Mesothelial cell of epicardium (in vitro differentiated cells): ENCODE measurements around the gene SORCS3. TPM values are rescaled to one million over a fixed set of nuclear protein-coding genes. Genes with fewer than 3 reads are reported as not detected.

Experiments
- DNase-seq, 2 experiments: peaks; one replicate each; pipeline ENCODE4 v3.0.0; 2021; ENCODE audit warnings: low spot score in 2 of 2; ENCODE audit not compliant: unreplicated experiment in 2 of 2
- H3K27ac Mint-ChIP-seq: 2 replicates; pipeline ENCODE4 v1.8.0; 2021; ENCODE audit warnings: mixed read lengths
- H3K27me3 Mint-ChIP-seq: 2 replicates; pipeline ENCODE4 v1.8.0; 2021; ENCODE audit warnings: low read depth, mixed read lengths
- H3K36me3 Mint-ChIP-seq: 2 replicates; pipeline ENCODE4 v1.8.0; 2021; ENCODE audit warnings: mixed read lengths
- H3K4me1 Mint-ChIP-seq: 2 replicates; pipeline ENCODE4 v1.8.0; 2021; ENCODE audit warnings: mixed read lengths
- H3K4me3 Mint-ChIP-seq: 2 replicates; pipeline ENCODE4 v1.8.0; 2021; ENCODE audit warnings: mild to moderate bottlenecking, moderate library complexity, mixed read lengths
- H3K9me3 Mint-ChIP-seq: 2 replicates; pipeline ENCODE4 v1.8.0; 2021; ENCODE audit warnings: mixed read lengths
- CTCF ChIP-seq: fragments of 200-600 bp; sonication (generic); IDR thresholded peaks from one replicate; pipeline ENCODE4 v1.5.0; 2021; ENCODE audit warnings: antibody characterized with exemption; ENCODE audit not compliant: unreplicated experiment
- total RNA-seq: library from RNA; stranded (reverse); gene quantifications from 3 replicates; pipeline ENCODE4 v1.2.1, GENCODE V29; 2021

Gene SORCS3
- total RNA-seq, 1 donor from 2014 or later, result 0.04 TPM

DNA sequence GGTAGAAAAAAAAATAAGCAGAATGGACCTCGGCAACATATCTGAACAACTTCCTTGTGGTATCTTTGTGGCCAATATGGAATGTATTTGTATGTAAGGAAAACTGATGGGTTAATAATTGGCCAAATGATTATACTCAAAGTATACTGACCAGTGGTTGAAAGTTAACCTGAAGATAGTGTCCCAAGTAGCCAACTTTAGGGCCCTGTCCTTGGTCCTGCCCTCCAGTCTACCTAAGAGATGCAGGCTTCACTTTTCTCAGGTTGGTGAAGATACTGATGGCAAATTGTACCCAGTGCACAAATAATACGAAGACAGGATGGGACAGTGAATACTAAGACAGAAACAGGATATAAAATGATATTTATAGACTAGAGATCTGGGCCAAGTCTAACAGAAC is 109.2 kb downstream of the SORCS3 start:
- no peak for TF ChIP-seq CTCF
- no peak for DNase-seq
- no peak overlapping the region for H3K4me3 Mint-ChIP-seq
- no peaks in the 10 kb centered on the region for H3K36me3 Mint-ChIP-seq
- H3K27ac Mint-ChIP-seq, result no peak overlapping the region
- no peaks in the 10 kb centered on the region for H3K4me1 Mint-ChIP-seq
- H3K27me3 Mint-ChIP-seq, result peaks cover 78% of the 10 kb centered on the region
- peaks cover 3% of the 10 kb centered on the region for H3K9me3 Mint-ChIP-seq

GRCh38 chr10:104762793-104763192 is 121.7 kb downstream of the SORCS3 start:
- H3K27me3 Mint-ChIP-seq, result peaks cover 65% of the 10 kb centered on the region
- peaks cover 8% of the 10 kb centered on the region for H3K4me1 Mint-ChIP-seq
- no peak for DNase-seq
- H3K36me3 Mint-ChIP-seq, result no peaks in the 10 kb centered on the region
- no peaks in the 10 kb centered on the region for H3K9me3 Mint-ChIP-seq
- no peak overlapping the region for H3K27ac Mint-ChIP-seq
- no peak for TF ChIP-seq CTCF
- no peak overlapping the region for H3K4me3 Mint-ChIP-seq

DNA sequence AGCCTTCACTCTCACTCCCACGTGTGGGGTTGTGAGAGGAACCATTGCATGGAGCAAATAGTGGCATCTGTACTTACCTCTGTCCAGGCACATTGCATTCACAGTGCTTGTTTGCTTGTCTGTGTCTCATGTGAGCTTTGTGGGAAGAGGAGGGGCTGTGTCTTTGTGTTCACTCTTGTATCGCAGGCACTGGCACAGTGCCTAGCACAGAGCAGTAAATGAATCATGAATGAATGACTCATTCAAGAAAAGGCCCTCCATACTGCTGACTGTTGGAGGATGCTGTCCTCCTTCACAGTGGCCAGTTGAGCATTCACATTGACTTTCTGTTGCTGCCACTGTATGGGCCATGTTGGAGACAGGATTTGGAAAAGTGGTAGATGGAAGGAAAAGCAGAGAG is 125.3 kb downstream of the SORCS3 start:
- Mint-ChIP-seq H3K4me3 (no peak overlapping the region), H3K27ac (no peak overlapping the region)
- no peak for DNase-seq

GRCh38 chr10:104767282-104767681 is 126.2 kb downstream of the SORCS3 start:
- TF ChIP-seq CTCF, result no peak
- Mint-ChIP-seq H3K4me3 (no peak overlapping the region), H3K4me1 (peaks cover 8% of the 10 kb centered on the region), H3K9me3 (no peaks in the 10 kb centered on the region), H3K27me3 (peaks cover 70% of the 10 kb centered on the region), H3K36me3 (no peaks in the 10 kb centered on the region), H3K27ac (no peak overlapping the region)
- DNase-seq, result no peak

More for the DNA sequence above, 125.3 kb downstream of the SORCS3 start:
- no peak for TF ChIP-seq CTCF
- Mint-ChIP-seq H3K4me1 (peaks cover 8% of the 10 kb centered on the region), H3K36me3 (no peaks in the 10 kb centered on the region), H3K27me3 (peaks cover 69% of the 10 kb centered on the region), H3K9me3 (no peaks in the 10 kb centered on the region)

- no peak overlapping the region for H3K27ac Mint-ChIP-seq
- no peaks in the 10 kb centered on the region for H3K36me3 Mint-ChIP-seq
- H3K9me3 Mint-ChIP-seq, result no peaks in the 10 kb centered on the region
- H3K4me3 Mint-ChIP-seq, result no peak overlapping the region
- no peak for TF ChIP-seq CTCF
- DNase-seq, result no peak
- peaks cover 70% of the 10 kb centered on the region for H3K27me3 Mint-ChIP-seq
- H3K4me1 Mint-ChIP-seq, result peaks cover 8% of the 10 kb centered on the region
Observed at GRCh38 chr10:104767745-104768144, 126.7 kb downstream of the SORCS3 start.

DNA sequence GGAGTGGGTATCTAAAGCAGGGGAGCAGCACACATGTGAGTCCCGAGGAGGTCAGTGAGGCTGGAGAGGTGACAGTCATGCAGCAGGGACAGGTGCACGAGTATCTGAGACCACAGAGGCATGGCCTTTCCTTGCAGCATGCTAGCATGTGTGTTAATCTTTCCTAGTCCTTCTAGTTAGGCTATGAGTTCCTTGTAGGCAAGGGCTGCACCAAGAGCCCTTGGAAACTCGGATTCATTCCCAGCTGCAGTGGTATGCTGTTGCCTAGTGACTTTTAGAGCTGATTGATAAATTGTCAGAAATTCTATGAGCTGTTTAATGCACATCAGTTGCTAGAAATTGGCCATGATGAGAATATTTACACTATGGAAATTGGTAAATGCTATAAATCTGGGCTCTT is 132.0 kb downstream of the SORCS3 start:
- Mint-ChIP-seq H3K36me3 (no peaks in the 10 kb centered on the region), H3K9me3 (no peaks in the 10 kb centered on the region), H3K4me1 (no peaks in the 10 kb centered on the region), H3K27ac (no peak overlapping the region), H3K4me3 (no peak overlapping the region), H3K27me3 (peaks cover 91% of the 10 kb centered on the region)
- no peak for TF ChIP-seq CTCF
- no peak for DNase-seq
